ENCODE data around the gene TAS2R40. TPM values are rescaled to one million over a fixed set of nuclear protein-coding genes. Genes with fewer than 3 reads are reported as not detected.

The TAS2R40 gene
- total RNA-seq, 4 donors from 2014 or later, result not detected

DNA sequence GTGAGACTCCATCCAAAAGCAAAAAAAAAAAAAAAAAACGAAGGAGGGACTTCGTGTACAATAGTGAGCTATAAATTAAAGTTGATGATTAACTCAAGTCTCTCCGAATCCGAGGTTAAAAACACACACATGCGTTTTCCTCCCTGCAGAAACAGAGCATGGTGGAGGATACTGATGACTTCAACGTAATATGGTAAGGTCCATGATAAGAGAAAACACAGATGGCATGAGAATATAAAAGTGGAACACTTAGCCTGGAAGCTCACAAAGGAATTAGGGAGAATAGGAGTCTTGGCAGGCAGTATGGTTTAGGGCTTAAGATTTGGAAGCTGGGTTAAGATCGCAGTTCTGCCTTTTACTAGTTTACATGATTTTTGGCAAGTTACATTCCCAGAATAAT, 21.3 kb downstream of the TAS2R40 start:
- Histone ChIP-seq H3K4me1 (no peaks in the 10 kb centered on the region), H3K4me3 (no peak overlapping the region), H3K9me3 (no peaks in the 10 kb centered on the region), H3K36me3 (no peaks in the 10 kb centered on the region), H3K27me3 (no peaks in the 10 kb centered on the region), H3K27ac (no peak overlapping the region)
- intact Hi-C loops (cut with DNase I; ENCODE audit: low total_unique reads), result no loop called here
- no peak for TF ChIP-seq POLR2A (IDR thresholded peaks at IDR 0.05)
- TF ChIP-seq, protein P1, sequence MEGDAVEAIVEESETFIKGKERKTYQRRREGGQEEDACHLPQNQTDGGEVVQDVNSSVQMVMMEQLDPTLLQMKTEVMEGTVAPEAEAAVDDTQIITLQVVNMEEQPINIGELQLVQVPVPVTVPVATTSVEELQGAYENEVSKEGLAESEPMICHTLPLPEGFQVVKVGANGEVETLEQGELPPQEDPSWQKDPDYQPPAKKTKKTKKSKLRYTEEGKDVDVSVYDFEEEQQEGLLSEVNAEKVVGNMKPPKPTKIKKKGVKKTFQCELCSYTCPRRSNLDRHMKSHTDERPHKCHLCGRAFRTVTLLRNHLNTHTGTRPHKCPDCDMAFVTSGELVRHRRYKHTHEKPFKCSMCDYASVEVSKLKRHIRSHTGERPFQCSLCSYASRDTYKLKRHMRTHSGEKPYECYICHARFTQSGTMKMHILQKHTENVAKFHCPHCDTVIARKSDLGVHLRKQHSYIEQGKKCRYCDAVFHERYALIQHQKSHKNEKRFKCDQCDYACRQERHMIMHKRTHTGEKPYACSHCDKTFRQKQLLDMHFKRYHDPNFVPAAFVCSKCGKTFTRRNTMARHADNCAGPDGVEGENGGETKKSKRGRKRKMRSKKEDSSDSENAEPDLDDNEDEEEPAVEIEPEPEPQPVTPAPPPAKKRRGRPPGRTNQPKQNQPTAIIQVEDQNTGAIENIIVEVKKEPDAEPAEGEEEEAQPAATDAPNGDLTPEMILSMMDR (IDR thresholded peaks at IDR 0.05), result no peak
- DNase-seq, result no peak

DNA sequence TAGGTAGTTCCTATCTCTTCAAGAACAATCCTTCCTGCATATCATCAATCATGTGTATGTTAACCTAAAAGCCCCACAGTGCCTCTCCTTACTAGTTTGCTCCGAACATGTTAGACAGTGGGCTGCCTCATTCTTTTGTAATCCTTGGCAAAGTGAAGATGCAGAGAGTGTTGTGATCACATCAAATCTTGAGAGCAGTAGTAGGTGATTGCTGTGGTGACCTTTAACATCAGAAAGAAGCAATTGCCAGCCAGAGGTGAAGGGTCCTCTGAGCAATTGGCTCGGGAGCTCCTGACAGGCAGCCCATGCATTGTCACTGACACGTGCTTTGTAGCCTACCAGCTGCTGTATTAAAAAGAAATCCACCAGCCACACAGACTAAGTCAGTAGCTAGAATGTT, 21.8 kb downstream of the TAS2R40 start:
- no peaks in the 10 kb centered on the region for H3K27me3 ChIP-seq
- H3K36me3 ChIP-seq, result no peaks in the 10 kb centered on the region
- H3K9me3 ChIP-seq, result no peaks in the 10 kb centered on the region
- intact Hi-C loops (cut with DNase I; ENCODE audit: low total_unique reads), result no loop called here
- no peaks in the 10 kb centered on the region for H3K4me1 ChIP-seq
- H3K4me3 ChIP-seq, result no peak overlapping the region
- TF ChIP-seq POLR2A (IDR thresholded peaks at IDR 0.05), result no peak
- TF ChIP-seq, protein P1 (IDR thresholded peaks at IDR 0.05), result no peak
- no peak for DNase-seq
- no peak overlapping the region for H3K27ac ChIP-seq

DNA sequence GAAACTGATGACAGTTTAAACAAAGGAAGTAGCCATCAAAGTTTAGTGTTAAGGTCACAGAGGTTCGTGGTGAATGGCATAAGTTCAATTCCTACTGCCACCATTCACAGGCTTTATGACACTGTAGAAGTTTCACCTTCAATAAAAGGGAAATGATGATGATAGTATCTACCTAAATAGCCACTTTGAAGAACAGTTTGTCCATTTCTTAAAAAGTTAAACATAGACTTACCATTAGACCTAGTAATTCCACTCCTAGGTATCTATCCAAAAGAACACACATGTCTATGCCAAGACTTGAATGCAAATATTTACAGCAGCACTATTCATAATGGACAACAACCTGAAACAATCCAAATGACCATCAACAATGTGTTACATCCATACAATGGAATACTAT, 22.5 kb downstream of the TAS2R40 start:
- Histone ChIP-seq H3K4me3 (no peak overlapping the region), H3K36me3 (no peaks in the 10 kb centered on the region), H3K27me3 (no peaks in the 10 kb centered on the region), H3K4me1 (no peaks in the 10 kb centered on the region), H3K27ac (no peak overlapping the region), H3K9me3 (no peaks in the 10 kb centered on the region)
- intact Hi-C loops (cut with DNase I; ENCODE audit: low total_unique reads), result no loop called here
- TF ChIP-seq, protein P1 (IDR thresholded peaks at IDR 0.05), result no peak
- no peak for TF ChIP-seq POLR2A (IDR thresholded peaks at IDR 0.05)
- DNase-seq, result no peak

DNA sequence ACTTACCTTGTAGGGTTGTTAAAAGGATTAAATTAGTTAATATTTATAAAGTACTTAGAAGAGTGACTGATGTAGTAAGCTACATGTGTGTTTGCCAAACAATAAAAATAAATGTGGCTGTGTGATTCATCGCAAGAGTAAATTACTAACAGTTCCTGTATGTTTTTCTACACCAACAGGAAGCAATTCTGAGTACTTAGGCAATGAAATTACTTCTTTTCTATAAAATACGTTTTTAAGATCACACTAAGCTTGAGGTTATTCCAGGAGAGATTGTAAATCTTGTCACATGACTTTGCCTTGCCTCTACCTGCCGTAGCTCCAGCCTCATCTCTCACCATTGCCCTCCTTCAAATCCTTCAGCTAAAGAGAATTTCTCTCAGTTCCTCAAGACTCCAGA, 23.3 kb downstream of the TAS2R40 start:
- intact Hi-C loops (cut with DNase I; ENCODE audit: low total_unique reads), result no loop called here
- H3K27ac ChIP-seq, result no peak overlapping the region
- H3K36me3 ChIP-seq, result no peaks in the 10 kb centered on the region
- TF ChIP-seq, protein P1 (IDR thresholded peaks at IDR 0.05), result no peak
- no peaks in the 10 kb centered on the region for H3K27me3 ChIP-seq
- no peak for DNase-seq
- no peak overlapping the region for H3K4me3 ChIP-seq
- no peaks in the 10 kb centered on the region for H3K9me3 ChIP-seq
- no peaks in the 10 kb centered on the region for H3K4me1 ChIP-seq

DNA sequence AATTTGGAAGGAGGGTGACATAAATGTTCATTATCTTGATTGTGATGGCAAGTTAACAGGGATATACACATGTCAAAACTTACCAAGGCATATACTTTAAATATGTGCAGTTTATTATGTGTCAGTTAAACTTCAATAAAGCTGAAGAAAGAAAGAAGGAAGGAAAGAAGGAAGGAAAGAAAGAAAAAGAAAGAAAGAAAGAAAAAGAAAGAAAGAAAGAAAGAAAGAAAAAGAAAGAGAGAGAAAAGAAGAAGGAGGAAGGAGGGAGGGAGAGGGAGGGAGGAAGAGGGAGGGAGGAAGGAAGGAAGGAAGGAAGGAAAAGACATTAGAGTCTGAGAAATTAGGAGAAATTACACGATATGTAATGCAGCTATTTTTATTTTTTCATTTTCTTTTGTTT, 25.5 kb downstream of the TAS2R40 start:
- H3K4me3 ChIP-seq, result no peak overlapping the region
- no peak for DNase-seq
- no peaks in the 10 kb centered on the region for H3K36me3 ChIP-seq
- H3K27me3 ChIP-seq, result no peaks in the 10 kb centered on the region
- H3K9me3 ChIP-seq, result no peaks in the 10 kb centered on the region
- H3K4me1 ChIP-seq, result no peaks in the 10 kb centered on the region
- TF ChIP-seq, protein P1 (IDR thresholded peaks at IDR 0.05), result no peak
- no peak for TF ChIP-seq POLR2A (IDR thresholded peaks at IDR 0.05)
- intact Hi-C loops (cut with DNase I; ENCODE audit: low total_unique reads), result no loop called here
- H3K27ac ChIP-seq, result no peak overlapping the region

Measured in uterus (tissue), 4 donors.